K562 (cell line): Measurements from ENCODE around the gene TOR1B. TPM values are rescaled to one million over a fixed set of nuclear protein-coding genes. Genes with fewer than 3 reads are reported as not detected.
A peak's percentile ranks its signal among the peaks of the same experiment; 100 is the strongest.

Experiments
- ATAC-seq: fragments of 200-7000 bp; cut with Tn5 transposase; 3 replicates; pipeline ENCODE4 v1.9.1; 2020; ENCODE audit warnings: moderate library complexity
- BruUV-seq: library from RNA; stranded (reverse); fragments of 400-500 nt; replicated peaks from 2 replicates; lab custom pipeline; 2021; lab: Mats Ljungman, UMichigan
- CTCF ChIA-PET: fragments of 300-600 bp; formaldehyde crosslinking; extraction: SDS; loops from one replicate; lab custom pipeline; 2021; ENCODE audit warnings: low intra/inter-chr PET ratio; lab: Yijun Ruan, JAX
- POLR2A ChIA-PET: fragments of 300-600, 350-650 bp; sonication (Branson Sonifier 250); formaldehyde crosslinking; extraction: SDS; loops from one replicate; lab custom pipeline; 2021; ENCODE audit warnings: antibody characterized with exemption, inconsistent platforms; lab: Yijun Ruan, JAX
- DNase-seq, 4 experiments: peaks; one replicate each; pipeline versions ENCODE4 v3.0.0 to v3.0.0-alpha.2; 2011 to 2018; ENCODE audit warnings: low spot score in 3 of 4, mixed read lengths in 3 of 4; ENCODE audit errors: extremely low read depth in 1 of 4
- FAIRE-seq: peaks from 2 replicates; lab custom pipeline; 2011; peaks lifted over from hg19 to GRCh38; lab: Jason Lieb, UNC
- H2AFZ ChIP-seq: 2 replicates; pipeline ENCODE4 v1.6.0; 2011; ENCODE audit warnings: low read depth, low read length, control low read depth, inconsistent platforms
- H3K27ac ChIP-seq: fragments of 200-600 bp; 3 replicates; pipeline ENCODE4 v1.8.0; 2011; ENCODE audit warnings: low read depth, mild to moderate bottlenecking, control low read depth, inconsistent platforms, low read length, moderate library complexity, mixed read lengths; ENCODE audit errors: extremely low read depth
- H3K27me3 ChIP-seq, 2 experiments: fragments of 300-600 bp in 1 of 2; 2 replicates in 1 of 2; 3 replicates in 1 of 2; pipeline versions ENCODE4 v1.6.0 to v1.8.0; 2011; ENCODE audit warnings: inconsistent platforms in 2 of 2, low read length in 2 of 2, mild to moderate bottlenecking in 1 of 2, mixed read lengths in 1 of 2, moderate library complexity in 1 of 2; ENCODE audit not compliant: control insufficient read depth in 2 of 2, insufficient read depth in 2 of 2
- H3K36me3 ChIP-seq: fragments of 300-600 bp; 3 replicates; pipeline ENCODE4 v1.8.0; 2011; ENCODE audit warnings: mild to moderate bottlenecking, low read length, inconsistent platforms; ENCODE audit not compliant: control insufficient read depth, insufficient read depth
- H3K4me1 ChIP-seq, 2 experiments: fragments of 200-600 bp in 1 of 2; replicated peaks in 1 of 2; 2 replicates in 1 of 2; 3 replicates in 1 of 2; pipeline versions ENCODE4 v1.5.1 to v1.8.0; 2011; ENCODE audit warnings: inconsistent platforms in 2 of 2, low read length in 2 of 2, mild to moderate bottlenecking in 1 of 2, mixed read lengths in 1 of 2, moderate library complexity in 1 of 2; ENCODE audit not compliant: control insufficient read depth in 2 of 2, insufficient read depth in 2 of 2
- H3K4me2 ChIP-seq: 2 replicates; pipeline ENCODE4 v1.6.1; 2011; ENCODE audit warnings: low read length, control low read depth, inconsistent platforms, mixed read lengths; ENCODE audit not compliant: insufficient read depth
- H3K4me3 ChIP-seq: fragments of 200-600 bp; sonication (generic), shearing (Covaris generic); 2 replicates; pipeline ENCODE4 v1.5.1; 2016; ENCODE audit warnings: control low read depth, inconsistent platforms
- H3K79me2 ChIP-seq: fragments of 200-600 bp; 3 replicates; pipeline ENCODE4 v1.8.0; 2011; ENCODE audit warnings: low read length, inconsistent platforms; ENCODE audit not compliant: control insufficient read depth, insufficient read depth
- H3K9ac ChIP-seq, 2 experiments: 2 replicates each; pipeline versions ENCODE4 v1.6.0 to v1.6.1; 2011; ENCODE audit warnings: low read depth in 2 of 2, low read length in 2 of 2, control low read depth in 1 of 2, inconsistent platforms in 1 of 2, mild to moderate bottlenecking in 1 of 2, mixed read lengths in 1 of 2; ENCODE audit not compliant: insufficient read depth in 1 of 2
- H3K9me1 ChIP-seq: one replicate; pipeline ENCODE4 v1.6.0; 2011; ENCODE audit warnings: inconsistent platforms, mild to moderate bottlenecking, low read length, moderate library complexity; ENCODE audit not compliant: control insufficient read depth, insufficient read depth
- H3K9me3 ChIP-seq: replicated peaks from 2 replicates; pipeline ENCODE4 v1.5.1; 2011; ENCODE audit warnings: low read depth, low read length, inconsistent platforms; ENCODE audit not compliant: control insufficient read depth, insufficient read depth
- H4K20me1 ChIP-seq: replicated peaks from 2 replicates; pipeline ENCODE4 v1.6.1; 2011; ENCODE audit warnings: low read length, inconsistent platforms, mixed read lengths; ENCODE audit not compliant: control insufficient read depth, insufficient read depth
- BRCA1 ChIP-seq, 2 experiments: fragments of 450-650 bp in 1 of 2; sonication (generic) in 1 of 2; formaldehyde crosslinking in 1 of 2; IDR thresholded peaks; 2 replicates each; pipeline versions ENCODE4 v1.5.0 to v1.6.1; 2017 to 2020; ENCODE audit warnings: mild to moderate bottlenecking in 1 of 2, missing genetic modification reagents in 1 of 2
- CEBPB ChIP-seq: fragments of 450-650 bp; IDR thresholded peaks from 2 replicates; pipeline ENCODE4 v1.6.1; 2016; ENCODE audit warnings: missing genetic modification characterization, missing compliant biosample characterization
- LEF1 ChIP-seq: fragments of 450-650 bp; IDR thresholded peaks from 2 replicates; pipeline ENCODE4 v1.6.1; 2016; ENCODE audit warnings: mild to moderate bottlenecking
- MEF2A ChIP-seq: IDR thresholded peaks from 2 replicates; pipeline ENCODE4 v1.6.1; 2011; ENCODE audit warnings: low read depth, mild to moderate bottlenecking, low read length, moderate library complexity; ENCODE audit not compliant: control insufficient read depth
- MYBL2 ChIP-seq, 2 experiments: fragments of 450-650 bp in 1 of 2; sonication (generic) in 1 of 2; formaldehyde crosslinking in 1 of 2; IDR thresholded peaks; 2 replicates each; pipeline versions ENCODE4 v1.6.1 to v1.8.1; 2017 to 2022; ENCODE audit warnings: borderline replicate concordance in 1 of 2, inconsistent platforms in 1 of 2, low read depth in 1 of 2, mild to moderate bottlenecking in 1 of 2, missing genetic modification reagents in 1 of 2, moderate library complexity in 1 of 2
- NFE2L1 ChIP-seq: fragments of 450-650 bp; IDR thresholded peaks from 2 replicates; pipeline ENCODE4 v1.6.1; 2016; ENCODE audit warnings: missing genetic modification characterization, low read depth, mild to moderate bottlenecking, missing compliant biosample characterization, moderate library complexity, borderline replicate concordance
- NR1H2 ChIP-seq: sonication (generic); formaldehyde crosslinking; IDR thresholded peaks from 2 replicates; pipeline ENCODE4 v1.4.0; 2020; ENCODE audit warnings: mild to moderate bottlenecking, missing genetic modification reagents
- POLR3A ChIP-seq: IDR thresholded peaks from 2 replicates; pipeline ENCODE4 v1.6.1; 2011; ENCODE audit warnings: borderline replicate concordance, mild to moderate bottlenecking, moderate library complexity; ENCODE audit not compliant: insufficient read length, insufficient read depth; ENCODE audit errors: extremely low read depth
- SAFB ChIP-seq: fragments of 200-400 bp; formaldehyde crosslinking; IDR thresholded peaks from 2 replicates; pipeline ENCODE4 v1.6.1; 2017; ENCODE audit warnings: low read depth, low read length, borderline replicate concordance
- SETDB1 ChIP-seq: IDR thresholded peaks from one replicate; pipeline ENCODE4 v1.6.1; 2012; ENCODE audit warnings: low read length, control low read depth, inconsistent platforms
- SIRT6 ChIP-seq: IDR thresholded peaks from one replicate; pipeline ENCODE4 v1.6.1; 2012; ENCODE audit warnings: low read depth, mild to moderate bottlenecking, control low read depth, inconsistent platforms, low read length, moderate library complexity
- SP1 ChIP-seq: sonication (generic); formaldehyde crosslinking; IDR thresholded peaks from 2 replicates; pipeline ENCODE4 v1.8.1; 2022; ENCODE audit warnings: mild to moderate bottlenecking, missing genetic modification reagents
- SUPT5H ChIP-seq: fragments of 450-650 bp; IDR thresholded peaks from 2 replicates; pipeline ENCODE4 v1.6.1; 2016
- ZC3H4 ChIP-seq: sonication (generic); formaldehyde crosslinking; IDR thresholded peaks from 2 replicates; pipeline ENCODE4 v1.9.0; 2021; ENCODE audit warnings: missing genetic modification reagents, borderline replicate concordance
- ZNF354B ChIP-seq: fragments of 250-450 bp; sonication (Bioruptor Pico); IDR thresholded peaks from 2 replicates; pipeline ENCODE4 v1.4.0; 2020
- WGBS: fragments of 100-300 bp; shearing (Covaris generic); methylation state at CpG from one replicate; pipeline ENCODE4 v1.1.6; 2016; ENCODE audit warnings: low coverage, mixed read lengths; ENCODE audit not compliant: insufficient coverage; ENCODE audit errors: missing lambda C conversion rate; 5-methylcytosine and 5-hydroxymethylcytosine counted together
- in situ Hi-C: fragments of 300-500 bp; cut with MboI; formaldehyde crosslinking; loops from 4 replicates; pipeline ENCODE4 v1.15.0; 2018; ENCODE audit warnings: inconsistent platforms, mixed read lengths
- intact Hi-C: fragments of 100-400 bp; cut with micrococcal nuclease; formaldehyde crosslinking; loops from 2 replicates; pipeline ENCODE4 v1.14.2; 2022
- polyA plus RNA-seq, 8 experiments: library from polyadenylated mRNA; depleted of rRNA in 4 of 8; stranded (reverse) in 5 of 8; unstranded in 3 of 8; fragments of >200 nt; fragmentation: Nextera tagmentation in 2 of 8; fragmentation: Illumina TruSeq in 1 of 8; extraction: Ambion mirVana in 2 of 8; extraction: Trizol in 1 of 8; gene quantifications; 2 replicates each; pipeline versions ENCODE4 v1.2.1 to v1.2.3, GENCODE V29; 2011 to 2014; ENCODE audit warnings: inconsistent platforms in 1 of 8, missing spikeins in 1 of 8
- total RNA-seq, 7 experiments: library from RNA; depleted of rRNA in 6 of 7; stranded (reverse); fragments of >200 nt in 6 of 7; fragmentation: Illumina TruSeq in 2 of 7; extraction: Trizol in 2 of 7; gene quantifications; 2 replicates each; pipeline versions ENCODE4 v1.2.1 to v1.2.3, GENCODE V29; 2011 to 2021; ENCODE audit warnings: low replicate concordance in 1 of 7
- TF ChIP-seq, protein P1 (sequence below): fragments of 200-800 bp; sonication (Bioruptor generic); IDR thresholded peaks from 2 replicates; pipeline ENCODE4 v1.6.1; 2017; ENCODE audit warnings: missing genetic modification characterization, missing compliant biosample characterization
- TF ChIP-seq, protein P2 (sequence below): sonication (generic); IDR thresholded peaks from 2 replicates; pipeline ENCODE4 v1.6.1; 2016
- TF ChIP-seq, protein P3 (sequence below): fragments of 450-650 bp; IDR thresholded peaks from 2 replicates; pipeline ENCODE4 v1.7.1; 2018; ENCODE audit warnings: mild to moderate bottlenecking, low read depth; ENCODE audit not compliant: partially characterized antibody

The TOR1B gene
- total and polyA plus RNA-seq, 9 of the 15 experiments (the other 6 are each of a cell fraction or from before 2014, with no cell fraction given), result 4.2 to 36.5 (median 24.6) TPM

DNA sequence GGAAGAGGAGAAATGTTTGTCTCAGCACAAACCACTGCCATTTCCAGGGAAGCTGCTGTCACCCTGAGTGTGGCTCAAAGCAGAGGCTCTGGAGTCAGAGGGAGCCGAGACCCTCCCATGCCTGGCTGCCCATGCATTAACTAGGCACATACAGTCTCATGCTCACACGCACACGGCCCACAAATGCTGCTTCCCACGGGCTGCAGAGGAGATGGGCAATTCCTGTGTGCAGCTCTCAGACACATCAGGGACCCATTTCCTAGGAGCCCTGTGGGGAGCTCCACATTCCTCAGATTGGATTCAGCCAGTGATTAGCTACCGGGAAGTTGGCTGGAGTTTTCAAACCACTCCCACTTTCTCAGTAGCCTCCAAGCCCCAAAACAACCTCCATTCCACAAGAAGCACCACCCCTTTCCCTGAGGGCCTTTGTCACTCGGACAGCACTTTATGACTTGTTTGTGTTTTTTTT is 41.0 kb upstream of the TOR1B start:
- 47% methylated on average over 6 of the region's 6 CpGs for WGBS
- FAIRE-seq, result no peak
- Histone ChIP-seq H3K27me3 (no peaks in the 10 kb centered on the region), H2AFZ (no peak overlapping the region), H3K9me1 (no peaks in the 10 kb centered on the region), H3K4me1 (peaks cover 23 to 26% of the 10 kb centered on the region in 2 experiments), H3K4me2 (no peak overlapping the region; the same call in 1 of the 2 replicates), H3K27ac (no peak overlapping the region), H3K36me3 (no peaks in the 10 kb centered on the region), H4K20me1 (0 out of 2 replicates have a peak, but pooled peaks cover 5% of the 10 kb centered on the region), H3K9ac (peak overlapping the region in 1 of 2 experiments; percentile 40; a peak in 2 of 4 replicates), H3K9me3 (no peaks in the 10 kb centered on the region), H3K4me3 (no peak overlapping the region), H3K79me2 (no peaks in the 10 kb centered on the region)
- no peak for DNase-seq
- BruUV-seq, result no TSS peak
- no peak for ATAC-seq
- in situ Hi-C loops, result no loop called here
- POLR2A ChIA-PET, result interaction anchor here (0.5 to 1.5 kb wide), 5 partner anchors 10 to 25 kb away, joined by 3 to 4 read pairs (median 3); no protein-coding TSS in a partner anchor
- CTCF ChIA-PET, result no interaction called here
- intact Hi-C loops, result no loop called here
- TF ChIP-seq SAFB (no peak), ZNF354B (CRISPR knock-in tag) (no peak), SP1 (peak; percentile 22; the same call in 1 of the 2 replicates), BRCA1 (IDR thresholded peaks at IDR 0.05) (no peak), BRCA1 (CRISPR knock-in tag; IDR thresholded peaks at IDR 0.05) (0 out of 2 replicates have a peak, but pooled peaks have one; percentile 68), LEF1 (no peak), NR1H2 (CRISPR knock-in tag) (no peak), SIRT6 (no peak), POLR3A (peak; percentile 19), SETDB1 (no peak), NFE2L1 (tag) (no peak), CEBPB (no peak), SUPT5H (no peak), MEF2A (no peak), ZC3H4 (CRISPR knock-in tag) (0 out of 2 replicates have a peak, but pooled peaks have one; percentile 42), MYBL2 (IDR thresholded peaks at IDR 0.05; ENCODE audit: low read depth) (no peak), MYBL2 (CRISPR knock-in tag; IDR thresholded peaks at IDR 0.05; ENCODE audit: borderline replicate concordance) (no peak)
- TF ChIP-seq, protein P1, sequence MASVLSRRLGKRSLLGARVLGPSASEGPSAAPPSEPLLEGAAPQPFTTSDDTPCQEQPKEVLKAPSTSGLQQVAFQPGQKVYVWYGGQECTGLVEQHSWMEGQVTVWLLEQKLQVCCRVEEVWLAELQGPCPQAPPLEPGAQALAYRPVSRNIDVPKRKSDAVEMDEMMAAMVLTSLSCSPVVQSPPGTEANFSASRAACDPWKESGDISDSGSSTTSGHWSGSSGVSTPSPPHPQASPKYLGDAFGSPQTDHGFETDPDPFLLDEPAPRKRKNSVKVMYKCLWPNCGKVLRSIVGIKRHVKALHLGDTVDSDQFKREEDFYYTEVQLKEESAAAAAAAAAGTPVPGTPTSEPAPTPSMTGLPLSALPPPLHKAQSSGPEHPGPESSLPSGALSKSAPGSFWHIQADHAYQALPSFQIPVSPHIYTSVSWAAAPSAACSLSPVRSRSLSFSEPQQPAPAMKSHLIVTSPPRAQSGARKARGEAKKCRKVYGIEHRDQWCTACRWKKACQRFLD (CRISPR knock-in tag), result no peak
- TF ChIP-seq, protein P2, sequence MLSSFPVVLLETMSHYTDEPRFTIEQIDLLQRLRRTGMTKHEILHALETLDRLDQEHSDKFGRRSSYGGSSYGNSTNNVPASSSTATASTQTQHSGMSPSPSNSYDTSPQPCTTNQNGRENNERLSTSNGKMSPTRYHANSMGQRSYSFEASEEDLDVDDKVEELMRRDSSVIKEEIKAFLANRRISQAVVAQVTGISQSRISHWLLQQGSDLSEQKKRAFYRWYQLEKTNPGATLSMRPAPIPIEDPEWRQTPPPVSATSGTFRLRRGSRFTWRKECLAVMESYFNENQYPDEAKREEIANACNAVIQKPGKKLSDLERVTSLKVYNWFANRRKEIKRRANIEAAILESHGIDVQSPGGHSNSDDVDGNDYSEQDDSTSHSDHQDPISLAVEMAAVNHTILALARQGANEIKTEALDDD, result no peak
- TF ChIP-seq, protein P3, sequence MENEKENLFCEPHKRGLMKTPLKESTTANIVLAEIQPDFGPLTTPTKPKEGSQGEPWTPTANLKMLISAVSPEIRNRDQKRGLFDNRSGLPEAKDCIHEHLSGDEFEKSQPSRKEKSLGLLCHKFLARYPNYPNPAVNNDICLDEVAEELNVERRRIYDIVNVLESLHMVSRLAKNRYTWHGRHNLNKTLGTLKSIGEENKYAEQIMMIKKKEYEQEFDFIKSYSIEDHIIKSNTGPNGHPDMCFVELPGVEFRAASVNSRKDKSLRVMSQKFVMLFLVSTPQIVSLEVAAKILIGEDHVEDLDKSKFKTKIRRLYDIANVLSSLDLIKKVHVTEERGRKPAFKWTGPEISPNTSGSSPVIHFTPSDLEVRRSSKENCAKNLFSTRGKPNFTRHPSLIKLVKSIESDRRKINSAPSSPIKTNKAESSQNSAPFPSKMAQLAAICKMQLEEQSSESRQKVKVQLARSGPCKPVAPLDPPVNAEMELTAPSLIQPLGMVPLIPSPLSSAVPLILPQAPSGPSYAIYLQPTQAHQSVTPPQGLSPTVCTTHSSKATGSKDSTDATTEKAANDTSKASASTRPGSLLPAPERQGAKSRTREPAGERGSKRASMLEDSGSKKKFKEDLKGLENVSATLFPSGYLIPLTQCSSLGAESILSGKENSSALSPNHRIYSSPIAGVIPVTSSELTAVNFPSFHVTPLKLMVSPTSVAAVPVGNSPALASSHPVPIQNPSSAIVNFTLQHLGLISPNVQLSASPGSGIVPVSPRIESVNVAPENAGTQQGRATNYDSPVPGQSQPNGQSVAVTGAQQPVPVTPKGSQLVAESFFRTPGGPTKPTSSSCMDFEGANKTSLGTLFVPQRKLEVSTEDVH, result no peak
